IMR-90 (cell line): ENCODE results near the gene SOWAHC. TPM values are rescaled to one million over a fixed set of nuclear protein-coding genes. Genes with fewer than 3 reads are reported as not detected.

Experiments used
- ATAC-seq: fragments of 200-7000 bp; cut with Tn5 transposase; 2 replicates; pipeline ENCODE4 v1.9.1; 2020; ENCODE audit warnings: low read depth, mild to moderate bottlenecking, moderate library complexity
- Bru-seq: library from RNA; stranded (reverse); fragments of 400-500 nt; gene quantifications from one replicate; lab custom pipeline; 2021; lab: Mats Ljungman, UMichigan
- BruChase-seq, 2 experiments: library from RNA; stranded (reverse); fragments of 400-500 nt; gene quantifications; one replicate each; lab custom pipeline; 2021; lab: Mats Ljungman, UMichigan
- BruUV-seq: library from RNA; stranded (reverse); fragments of 400-500 nt; replicated peaks from 2 replicates; lab custom pipeline; 2021; lab: Mats Ljungman, UMichigan
- CTCF ChIA-PET: fragments of 300-600 bp; formaldehyde crosslinking; extraction: SDS; loops from one replicate; lab custom pipeline; 2021; ENCODE audit warnings: antibody characterized with exemption; lab: Yijun Ruan, JAX
- POLR2A ChIA-PET: fragments of 300-600 bp; sonication (Branson Sonifier 250); formaldehyde crosslinking; loops from one replicate; lab custom pipeline; 2022; ENCODE audit warnings: antibody characterized with exemption; ENCODE audit not compliant: unreplicated experiment; lab: Charles Lee
- DNase-seq: peaks from one replicate; pipeline ENCODE4 v3.0.0; 2013
- H2AFZ ChIP-seq: replicated peaks from 2 replicates; pipeline ENCODE3; 2013; ENCODE audit warnings: low read length, mild to moderate bottlenecking; ENCODE audit not compliant: poor library complexity
- H2AK5ac ChIP-seq: 2 replicates; pipeline ENCODE4 v1.6.1; 2013; ENCODE audit warnings: low read depth, low read length, inconsistent platforms
- H2AK9ac ChIP-seq: replicated peaks from 2 replicates; pipeline ENCODE3; 2013; ENCODE audit warnings: mild to moderate bottlenecking, low read depth, low read length, moderate library complexity; ENCODE audit not compliant: poor library complexity
- H2BK120ac ChIP-seq: 2 replicates; pipeline ENCODE4 v1.6.1; 2013; ENCODE audit warnings: low read depth, low read length, inconsistent platforms
- H2BK15ac ChIP-seq: 3 replicates; pipeline ENCODE4 v1.6.1; 2013; ENCODE audit warnings: low read depth, low read length, inconsistent platforms
- H2BK20ac ChIP-seq: 2 replicates; pipeline ENCODE4 v1.6.1; 2013; ENCODE audit warnings: low read depth, mild to moderate bottlenecking, inconsistent platforms, low read length, moderate library complexity
- H2BK5ac ChIP-seq: 2 replicates; pipeline ENCODE4 v1.6.1; 2013; ENCODE audit warnings: mild to moderate bottlenecking, low read depth, low read length, inconsistent platforms; ENCODE audit not compliant: poor library complexity, severe bottlenecking
- H3K14ac ChIP-seq: replicated peaks from 2 replicates; pipeline ENCODE4 v1.6.1; 2013; ENCODE audit warnings: low read depth, low read length, inconsistent platforms
- H3K18ac ChIP-seq: 2 replicates; pipeline ENCODE4 v1.6.1; 2013; ENCODE audit warnings: low read depth, low read length, control low read depth
- H3K23ac ChIP-seq: 2 replicates; pipeline ENCODE4 v1.6.1; 2013; ENCODE audit warnings: low read depth, low read length, inconsistent platforms
- H3K27ac ChIP-seq: 2 replicates; pipeline ENCODE4 v1.5.1; 2013; ENCODE audit warnings: mild to moderate bottlenecking, control low read depth, low read length; ENCODE audit not compliant: insufficient read depth
- H3K27me3 ChIP-seq: 2 replicates; pipeline ENCODE4 v1.6.1; 2013; ENCODE audit warnings: low read length; ENCODE audit not compliant: control insufficient read depth, insufficient read depth
- H3K36me3 ChIP-seq: 2 replicates; pipeline ENCODE4 v1.6.1; 2013; ENCODE audit warnings: low read length, mixed read lengths; ENCODE audit not compliant: control insufficient read depth, insufficient read depth
- H3K4ac ChIP-seq: 2 replicates; pipeline ENCODE4 v1.6.1; 2013; ENCODE audit warnings: low read depth, low read length, inconsistent platforms
- H3K4me1 ChIP-seq: 2 replicates; pipeline ENCODE4 v1.6.1; 2013; ENCODE audit warnings: low read length, mixed read lengths; ENCODE audit not compliant: control insufficient read depth, insufficient read depth
- H3K4me2 ChIP-seq: 2 replicates; pipeline ENCODE4 v1.6.1; 2013; ENCODE audit warnings: low read depth, mild to moderate bottlenecking, control low read depth, low read length, moderate library complexity
- H3K4me3 ChIP-seq: 2 replicates; pipeline ENCODE4 v1.5.1; 2013; ENCODE audit warnings: low read depth, mild to moderate bottlenecking, control low read depth, low read length, moderate library complexity; ENCODE audit not compliant: insufficient read depth
- H3K56ac ChIP-seq: 2 replicates; pipeline ENCODE4 v1.6.1; 2013; ENCODE audit warnings: low read length, inconsistent platforms; ENCODE audit not compliant: insufficient read depth; ENCODE audit errors: extremely low read depth
- H3K79me1 ChIP-seq, 2 experiments: 2 replicates each; pipeline ENCODE4 v1.6.1; 2013; ENCODE audit warnings: low read length in 2 of 2, inconsistent platforms in 1 of 2, low read depth in 1 of 2
- H3K9ac ChIP-seq: 2 replicates; pipeline ENCODE4 v1.6.1; 2013; ENCODE audit warnings: low read depth, low read length, control low read depth
- H3K9me1 ChIP-seq: 2 replicates; pipeline ENCODE4 v1.6.1; 2013; ENCODE audit warnings: low read length, inconsistent platforms; ENCODE audit not compliant: insufficient read depth
- H3K9me3 ChIP-seq: 2 replicates; pipeline ENCODE4 v1.6.1; 2013; ENCODE audit warnings: low read length; ENCODE audit not compliant: control insufficient read depth, insufficient read depth
- H4K20me1 ChIP-seq: 2 replicates; pipeline ENCODE4 v1.6.1; 2013; ENCODE audit warnings: low read length, inconsistent platforms; ENCODE audit not compliant: insufficient read depth
- H4K5ac ChIP-seq: 2 replicates; pipeline ENCODE4 v1.6.1; 2013; ENCODE audit warnings: mild to moderate bottlenecking, low read depth, low read length, control low read depth
- H4K8ac ChIP-seq, 2 experiments: 2 replicates each; pipeline ENCODE4 v1.6.1; 2013; ENCODE audit warnings: low read depth in 2 of 2, low read length in 2 of 2, control low read depth in 1 of 2, inconsistent platforms in 1 of 2
- H4K91ac ChIP-seq: 2 replicates; pipeline ENCODE4 v1.6.1; 2013; ENCODE audit warnings: low read depth, low read length, inconsistent platforms; ENCODE audit not compliant: insufficient read depth
- CEBPB ChIP-seq: IDR thresholded peaks from 2 replicates; pipeline ENCODE4 v1.6.1; 2012; ENCODE audit warnings: low read depth, low read length, improper control_type of control experiment
- CHD1 ChIP-seq: IDR thresholded peaks from 2 replicates; pipeline ENCODE4 v1.6.1; 2012; ENCODE audit warnings: low read depth, low read length, improper control_type of control experiment
- ELK1 ChIP-seq: fragments of 150-350 bp; IDR thresholded peaks from 2 replicates; pipeline ENCODE4 v1.6.1; 2016; ENCODE audit warnings: low read depth, mild to moderate bottlenecking, low read length, moderate library complexity, borderline replicate concordance
- MAZ ChIP-seq: IDR thresholded peaks from 2 replicates; pipeline ENCODE4 v1.6.1; 2012; ENCODE audit warnings: low read depth, mild to moderate bottlenecking, low read length, improper control_type of control experiment, moderate library complexity, borderline replicate concordance
- MXI1 ChIP-seq: IDR thresholded peaks from 2 replicates; pipeline ENCODE4 v1.6.1; 2012; ENCODE audit warnings: low read depth, mild to moderate bottlenecking, low read length, moderate library complexity, borderline replicate concordance
- NFE2L2 ChIP-seq: fragments of 150-350 bp; IDR thresholded peaks from 2 replicates; pipeline ENCODE4 v1.6.1; 2016; ENCODE audit warnings: low read depth, mild to moderate bottlenecking, low read length
- POLR2A ChIP-seq: IDR thresholded peaks from 2 replicates; pipeline ENCODE4 v1.6.1; 2012; ENCODE audit warnings: mild to moderate bottlenecking, low read depth, low read length
- RAD21 ChIP-seq: IDR thresholded peaks from 2 replicates; pipeline ENCODE4 v1.6.1; 2012; ENCODE audit warnings: low read length, improper control_type of control experiment
- RCOR1 ChIP-seq: IDR thresholded peaks from 2 replicates; pipeline ENCODE4 v1.6.1; 2012; ENCODE audit warnings: mild to moderate bottlenecking, low read length, improper control_type of control experiment; ENCODE audit not compliant: insufficient replicate concordance
- RFX5 ChIP-seq: IDR thresholded peaks from 2 replicates; pipeline ENCODE4 v1.8.0; 2012; ENCODE audit warnings: low read depth, mild to moderate bottlenecking, low read length, moderate library complexity
- SMC3 ChIP-seq: fragments of 150-350 bp; IDR thresholded peaks from 2 replicates; pipeline ENCODE4 v1.6.1; 2016; ENCODE audit warnings: low read depth, mild to moderate bottlenecking, antibody characterized with exemption, low read length, moderate library complexity
- USF2 ChIP-seq: fragments of 150-350 bp; IDR thresholded peaks from 2 replicates; pipeline ENCODE4 v1.6.1; 2017; ENCODE audit warnings: mild to moderate bottlenecking, antibody characterized with exemption, low read length, low read depth
- WGBS, 2 experiments: methylation state at CpG; one replicate each; pipeline versions ENCODE4 v1.1.5 to v1.1.7; 2013; ENCODE audit warnings: missing lambda C conversion rate in 2 of 2; ENCODE audit not compliant: insufficient read length in 1 of 2; ENCODE audit errors: extremely low coverage in 2 of 2; 5-methylcytosine and 5-hydroxymethylcytosine counted together
- dilution Hi-C: fragments of 300-500 bp; cut with HindIII; formaldehyde crosslinking; loops from one replicate; pipeline ENCODE4 v1.14.3; 2018; ENCODE audit warnings: low sequenced_read_pairs; ENCODE audit not compliant: unreplicated experiment
- in situ Hi-C: fragments of 300-500 bp; cut with MboI; formaldehyde crosslinking; loops from 3 replicates; pipeline ENCODE4 v1.14.3; 2019; ENCODE audit warnings: low sequenced_read_pairs, inconsistent platforms, mixed read lengths
- intact Hi-C: fragments of 100-400 bp; cut with micrococcal nuclease; formaldehyde crosslinking; loops from 2 replicates; pipeline ENCODE4 v1.10.0; 2022
- long read RNA-seq: library from polyadenylated mRNA; unstranded; transcript quantifications from one replicate; pipeline ENCODE4 v2.0.0, GENCODE V29; 2021; ENCODE audit not compliant: unreplicated experiment
- polyA plus RNA-seq, 3 experiments: library from polyadenylated mRNA; depleted of rRNA; stranded (reverse); fragments of >200 nt; gene quantifications; 2 replicates each; pipeline ENCODE4 v1.2.3, GENCODE V29; 2012; ENCODE audit warnings: low replicate concordance in 1 of 3
- total RNA-seq: library from RNA; depleted of rRNA; stranded (reverse); fragments of >200 nt; gene quantifications from 2 replicates; pipeline ENCODE4 v1.2.3, GENCODE V29; 2012; rRNA removed

SOWAHC gene
- total RNA-seq, result 4.8 and 8.9 TPM in 2 replicates
- 3.2 and 3.4 TPM in 2 replicates for polyA plus RNA-seq (2012; rRNA removed)
- 1.8 and 3.7 TPM in 2 replicates for polyA plus RNA-seq (2012; cell fraction: cytosol; rRNA removed)
- polyA plus RNA-seq (2012; cell fraction: nucleus; rRNA removed; ENCODE audit: low replicate concordance), result 2.0 and 2.4 TPM in 2 replicates
- percentile 67 among the genes with signal in this experiment for Bru-seq, nascent RNA
- percentile 52 among the genes with signal in this experiment for BruChase-seq, experiment 1, labeled RNA remaining after a 6-hour chase
- percentile 93 among the genes with signal in this experiment for BruChase-seq, experiment 2, labeled RNA remaining after a 2-hour chase
- long read RNA-seq, full-length matches to known transcripts, result 23 of 23 reads
- long read RNA-seq, partial matches to known transcripts, result 0 of 23 reads
- long read RNA-seq, other reads (novel, unspliced or antisense), result 0 of 23 reads

GRCh38 chr2:109613922-109614714 is at the start of gene SOWAHC, which contains the start of gene SEPTIN10:
Gene SOWAHC (plus strand): TSS chr2:109614364. CDS start chr2:109614490, 126 bp downstream.
Gene SEPTIN10 (minus strand): TSS chr2:109613966. CDS start chr2:109613827, 139 bp downstream.
- Histone ChIP-seq H3K4me2 (peak within 1 kb of the TSS; percentile 99), H4K8ac (peak within 1 kb of the TSS; percentile 21 to 76), H3K36me3 (no peaks in the 10 kb centered on the region), H2BK20ac (0 out of 2 replicates have a peak within 1 kb of the TSS, but pooled peaks have one; percentile 14), H3K23ac (peak within 1 kb of the TSS; percentile 95), H2AK9ac (peak within 1 kb of the TSS; percentile 89), H3K9ac (peak within 1 kb of the TSS; percentile 85), H2BK120ac (peak within 1 kb of the TSS; percentile 76), H2AK5ac (peak within 1 kb of the TSS; percentile 66; the same call in 1 of the 2 replicates), H4K20me1 (peaks cover 10% of the 10 kb centered on the region; the same call in 1 of the 2 replicates), H4K91ac (peak within 1 kb of the TSS; percentile 83), H3K27ac (peak within 1 kb of the TSS; percentile 87), H3K4me3 (peak within 1 kb of the TSS; percentile 96), H2BK5ac (peak within 1 kb of the TSS; percentile 91), H2AFZ (peak within 1 kb of the TSS; percentile 91), H3K9me1 (peaks cover 7% of the 10 kb centered on the region; the same call in 1 of the 2 replicates), H3K4me1 (peaks cover 18% of the 10 kb centered on the region), H3K18ac (peak within 1 kb of the TSS; percentile 79), H3K27me3 (no peaks in the 10 kb centered on the region), H3K4ac (peak within 1 kb of the TSS; percentile 92), H2BK15ac (peak within 1 kb of the TSS; percentile 80; the same call in 1 of the 3 replicates), H3K9me3 (no peaks in the 10 kb centered on the region), H4K5ac (peak within 1 kb of the TSS; percentile 31), H3K14ac (peak within 1 kb of the TSS; percentile 99), H3K79me1 (peaks cover 2 to 42% of the 10 kb centered on the region in 2 experiments; a peak in 3 of 4 replicates), H3K56ac (peak within 1 kb of the TSS; percentile 93)
- TF ChIP-seq MAZ (peak; percentile 69; the same call in 1 of the 2 replicates), NFE2L2 (no peak), RFX5 (no peak), USF2 (0 out of 2 replicates have a peak, but pooled peaks have one; percentile 3), ELK1 (0 out of 2 replicates have a peak, but pooled peaks have one; percentile 40), MXI1 (peak; percentile 34; the same call in 1 of the 2 replicates), CHD1 (no peak), RCOR1 (no peak), POLR2A (peak; percentile 93), RAD21 (no peak), SMC3 (no peak), CEBPB (no peak)
- DNase-seq (peak; percentile 99), ATAC-seq (peak; percentile 87)
- POLR2A ChIA-PET, result interaction anchor here (0.5 kb wide), 1 partner anchor 60 kb away, joined by 3 read pairs; no protein-coding TSS in a partner anchor
- WGBS, 2 experiments, result 0% methylated on average over 67 of the region's 104 CpGs; no CpG with 5 or more reads in 1 of the 2 experiments
- in situ Hi-C loops, result loop anchor here (5.0 kb wide), 1 partner anchor 42 kb away; no protein-coding TSS in a partner anchor
- CTCF ChIA-PET, result interaction anchor here (1.9 kb wide), 1 partner anchor 68 kb away, joined by 8 read pairs; no protein-coding TSS in a partner anchor
- dilution Hi-C loops, result no loop called here
- BruUV-seq, result no TSS peak
- intact Hi-C loops, result loop anchor here (5.0 kb wide), 1 partner anchor 52 kb away; no protein-coding TSS in a partner anchor
